NB4 (cell line): Measurements from ENCODE around the gene COG5.

Source experiments
- CTCF ChIP-seq: IDR thresholded peaks from one replicate; pipeline ENCODE4 v1.5.1; 2012; ENCODE audit warnings: low read depth, low read length
- MYC ChIP-seq: IDR thresholded peaks from 2 replicates; pipeline ENCODE4 v1.6.1; 2011; ENCODE audit warnings: low read depth, low read length
- POLR2A ChIP-seq: IDR thresholded peaks from 2 replicates; pipeline ENCODE4 v1.6.1; 2011; ENCODE audit warnings: mild to moderate bottlenecking; ENCODE audit not compliant: insufficient read length; ENCODE audit errors: extremely low read depth

- no peak for TF ChIP-seq CTCF
- TF ChIP-seq POLR2A: no peak
- no peak for TF ChIP-seq MYC
These were observed 259.1 kb downstream of the COG5 start for GRCh38 chr7:107304636-107305035.
